Measurements from ENCODE around the gene MAD1L1. TPM values are rescaled to one million over a fixed set of nuclear protein-coding genes. Genes with fewer than 3 reads are reported as not detected.

The MAD1L1 gene
- total and polyA plus RNA-seq, 4 donors: 43.0 to 54.9 (median 49.9) TPM

- peaks cover 4 to 56% (median 16%) of the 10 kb centered on the region in 5 donors for H3K4me1 ChIP-seq (ENCODE audit: control insufficient read depth in 5 of 5, insufficient read depth in 5 of 5, low read length in 5 of 5)
- H3K36me3 ChIP-seq (ENCODE audit: control insufficient read depth in 4 of 4, insufficient read depth in 4 of 4, low read length in 4 of 4): peaks cover 0 to 11% (median 0%) of the 10 kb centered on the region in 4 donors
- 76 to 79% methylated on average over 28 of the region's 28 CpGs for WGBS, 2 donors
- ATAC-seq (ENCODE audit: insufficient read depth, low FRiP score) (peak; percentile 29), DNase-seq (no peak)
- no peak for TF ChIP-seq CTCF (IDR thresholded peaks at IDR 0.05; ENCODE audit: control extremely low read depth, extremely low read depth)
- H3K9me3 ChIP-seq (ENCODE audit: control insufficient read depth in 4 of 4, insufficient read depth in 3 of 4, low read length in 3 of 4): no peaks in the 10 kb centered on the region
- H3K4me3 ChIP-seq: no peak overlapping the region
- H3K9ac ChIP-seq (ENCODE audit: insufficient read depth in 1 of 2, low read length in 2 of 2): no peak overlapping the region
- no peak overlapping the region for H3K27ac ChIP-seq (ENCODE audit: low read depth in 1 of 2, low read length in 1 of 2)
- H3K27me3 ChIP-seq (ENCODE audit: control insufficient read depth in 3 of 3, insufficient read depth in 3 of 3, low read length in 2 of 3): no peaks in the 10 kb centered on the region
Observed at GRCh38 chr7:1915956-1916600, 316.7 kb downstream of the MAD1L1 start.

- Histone ChIP-seq H3K27ac (ENCODE audit: low read depth in 1 of 2, low read length in 1 of 2) (no peak overlapping the region), H3K9me3 (ENCODE audit: control insufficient read depth in 4 of 4, insufficient read depth in 3 of 4, low read length in 3 of 4) (no peaks in the 10 kb centered on the region), H3K4me3 (no peak overlapping the region), H3K27me3 (ENCODE audit: control insufficient read depth in 3 of 3, insufficient read depth in 3 of 3, low read length in 2 of 3) (no peaks in the 10 kb centered on the region), H3K4me1 (ENCODE audit: control insufficient read depth in 5 of 5, insufficient read depth in 5 of 5, low read length in 5 of 5) (peaks cover 4 to 51% (median 16%) of the 10 kb centered on the region in 5 donors), H3K36me3 (ENCODE audit: control insufficient read depth in 4 of 4, insufficient read depth in 4 of 4, low read length in 4 of 4) (peaks cover 0 to 11% (median 0%) of the 10 kb centered on the region in 4 donors), H3K9ac (ENCODE audit: insufficient read depth in 1 of 2, low read length in 2 of 2) (no peak overlapping the region)
- ATAC-seq (ENCODE audit: insufficient read depth, low FRiP score) (no peak), DNase-seq (no peak)
- no peak for TF ChIP-seq CTCF (IDR thresholded peaks at IDR 0.05; ENCODE audit: control extremely low read depth, extremely low read depth)
- 95 to 98% methylated on average over 28 to 30 of the region's 30 CpGs for WGBS, 2 donors
Observed at GRCh38 chr7:1915326-1915725, 317.4 kb downstream of the MAD1L1 start.

GRCh38 chr7:1914743-1915142, 318.0 kb downstream of the MAD1L1 start:
- DNase-seq (no peak), ATAC-seq (ENCODE audit: insufficient read depth, low FRiP score) (no peak)
- H3K27ac ChIP-seq (ENCODE audit: low read depth in 1 of 2, low read length in 1 of 2): no peak overlapping the region
- peaks cover 4 to 45% (median 13%) of the 10 kb centered on the region in 5 donors for H3K4me1 ChIP-seq (ENCODE audit: control insufficient read depth in 5 of 5, insufficient read depth in 5 of 5, low read length in 5 of 5)
- no peaks in the 10 kb centered on the region for H3K9me3 ChIP-seq (ENCODE audit: control insufficient read depth in 4 of 4, insufficient read depth in 3 of 4, low read length in 3 of 4)
- no peak overlapping the region for H3K4me3 ChIP-seq
- no peaks in the 10 kb centered on the region for H3K27me3 ChIP-seq (ENCODE audit: control insufficient read depth in 3 of 3, insufficient read depth in 3 of 3, low read length in 2 of 3)
- peaks cover 0 to 11% (median 0%) of the 10 kb centered on the region in 4 donors for H3K36me3 ChIP-seq (ENCODE audit: control insufficient read depth in 4 of 4, insufficient read depth in 4 of 4, low read length in 4 of 4)
- no peak overlapping the region for H3K9ac ChIP-seq (ENCODE audit: insufficient read depth in 1 of 2, low read length in 2 of 2)
- no peak for TF ChIP-seq CTCF (IDR thresholded peaks at IDR 0.05; ENCODE audit: control extremely low read depth, extremely low read depth)
- WGBS, 2 donors: 97 to 98% methylated on average over 9 of the region's 9 CpGs
